Neutrophil (primary cell): ENCODE results near the gene TMEM229A.
"Not testable (repeated sequence)": the region's sequence is repeated elsewhere in the genome, so short reads cannot be mapped to it uniquely, and the experiment has no call there.

Source experiments
- H3K27ac ChIP-seq: fragments of 200-600 bp; sonication (generic); 2 replicates; pipeline ENCODE4 v1.5.1; 2016; ENCODE audit warnings: mild to moderate bottlenecking, moderate library complexity
- H3K27me3 ChIP-seq: fragments of 200-600 bp; sonication (generic); 2 replicates; pipeline ENCODE4 v1.6.0; 2016; ENCODE audit warnings: mild to moderate bottlenecking
- H3K36me3 ChIP-seq: fragments of 200-600 bp; sonication (generic); 2 replicates; pipeline ENCODE4 v1.5.1; 2017
- H3K4me1 ChIP-seq, 2 experiments: fragments of 200-600 bp in 1 of 2; sonication (generic) in 1 of 2; 1 replicate in 1 of 2; 2 replicates in 1 of 2; pipeline versions ENCODE4 v1.5.1 to v1.6.1; 2013 to 2016; ENCODE audit warnings: low read depth in 1 of 2, low read length in 1 of 2, mild to moderate bottlenecking in 1 of 2, moderate library complexity in 1 of 2; ENCODE audit not compliant: control insufficient read depth in 1 of 2, insufficient read depth in 1 of 2
- H3K4me3 ChIP-seq, 2 experiments: fragments of 200-600 bp in 1 of 2; sonication (generic) in 1 of 2; 1 replicate in 1 of 2; 2 replicates in 1 of 2; pipeline ENCODE4 v1.5.1; 2013 to 2016; ENCODE audit warnings: low read depth in 1 of 2, low read length in 1 of 2, mild to moderate bottlenecking in 1 of 2, moderate library complexity in 1 of 2
- H3K9me3 ChIP-seq: fragments of 200-600 bp; sonication (generic); 2 replicates; pipeline ENCODE4 v1.5.1; 2016
- TF ChIP-seq, protein P1 (sequence below): fragments of 200-600 bp; sonication (generic); IDR thresholded peaks from 2 replicates; pipeline ENCODE4 v1.5.1; 2016; ENCODE audit warnings: antibody characterized with exemption

Gene TMEM229A

DNA sequence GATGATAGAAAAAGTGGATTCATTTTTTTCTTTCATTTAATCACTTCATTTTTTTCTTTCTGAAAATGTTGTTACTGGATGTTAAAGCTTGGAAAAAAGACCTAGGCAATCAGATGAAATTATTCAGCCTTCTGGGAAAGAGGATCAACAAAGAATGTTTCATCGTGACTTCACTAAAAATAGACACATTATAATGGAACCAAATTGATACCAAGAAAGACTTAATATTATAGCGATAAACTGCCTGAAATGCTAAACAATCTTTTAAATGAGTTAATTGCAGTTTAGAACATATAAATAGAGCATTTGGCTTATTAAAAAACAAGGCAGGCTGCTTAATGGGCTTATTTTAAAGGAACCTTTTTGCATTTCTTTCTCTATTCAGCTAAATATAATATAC is 25.6 kb upstream of the TMEM229A start:
- H3K9me3 ChIP-seq: no peaks in the 10 kb centered on the region
- no peaks in the 10 kb centered on the region for H3K4me1 ChIP-seq
- no peaks in the 10 kb centered on the region for H3K36me3 ChIP-seq
- TF ChIP-seq, protein P1, sequence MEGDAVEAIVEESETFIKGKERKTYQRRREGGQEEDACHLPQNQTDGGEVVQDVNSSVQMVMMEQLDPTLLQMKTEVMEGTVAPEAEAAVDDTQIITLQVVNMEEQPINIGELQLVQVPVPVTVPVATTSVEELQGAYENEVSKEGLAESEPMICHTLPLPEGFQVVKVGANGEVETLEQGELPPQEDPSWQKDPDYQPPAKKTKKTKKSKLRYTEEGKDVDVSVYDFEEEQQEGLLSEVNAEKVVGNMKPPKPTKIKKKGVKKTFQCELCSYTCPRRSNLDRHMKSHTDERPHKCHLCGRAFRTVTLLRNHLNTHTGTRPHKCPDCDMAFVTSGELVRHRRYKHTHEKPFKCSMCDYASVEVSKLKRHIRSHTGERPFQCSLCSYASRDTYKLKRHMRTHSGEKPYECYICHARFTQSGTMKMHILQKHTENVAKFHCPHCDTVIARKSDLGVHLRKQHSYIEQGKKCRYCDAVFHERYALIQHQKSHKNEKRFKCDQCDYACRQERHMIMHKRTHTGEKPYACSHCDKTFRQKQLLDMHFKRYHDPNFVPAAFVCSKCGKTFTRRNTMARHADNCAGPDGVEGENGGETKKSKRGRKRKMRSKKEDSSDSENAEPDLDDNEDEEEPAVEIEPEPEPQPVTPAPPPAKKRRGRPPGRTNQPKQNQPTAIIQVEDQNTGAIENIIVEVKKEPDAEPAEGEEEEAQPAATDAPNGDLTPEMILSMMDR: no peak
- H3K27ac ChIP-seq: no peak overlapping the region
- no peaks in the 10 kb centered on the region for H3K27me3 ChIP-seq
- no peak overlapping the region for H3K4me3 ChIP-seq

- no peak overlapping the region for H3K27ac ChIP-seq
- no peaks in the 10 kb centered on the region for H3K4me1 ChIP-seq
- H3K27me3 ChIP-seq: no peaks in the 10 kb centered on the region
- TF ChIP-seq, protein P1: no peak
- no peak overlapping the region for H3K4me3 ChIP-seq
- H3K36me3 ChIP-seq: no peaks in the 10 kb centered on the region
- H3K9me3 ChIP-seq: no peaks in the 10 kb centered on the region
These were observed 25.0 kb upstream of the TMEM229A start for GRCh38 chr7:124057872-124058271.

DNA sequence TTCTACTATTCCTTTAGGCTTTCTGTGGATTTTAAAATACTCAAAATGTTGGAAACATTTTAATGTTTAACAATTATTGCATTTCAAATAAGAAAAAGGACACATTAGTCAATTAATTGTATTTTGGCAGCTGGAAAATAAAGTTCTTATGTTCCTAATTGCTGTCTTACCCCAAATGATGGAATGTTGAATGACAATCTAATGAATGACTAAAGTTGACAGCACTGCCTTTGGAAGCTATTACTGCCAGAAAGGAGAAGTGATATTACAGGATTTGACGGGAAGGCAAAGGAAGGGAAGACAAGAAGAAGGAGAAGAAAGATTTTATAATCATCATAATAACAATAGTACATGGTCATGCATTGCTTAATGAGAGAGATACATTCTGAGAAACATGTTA is 23.4 kb upstream of the TMEM229A start:
- Histone ChIP-seq H3K27me3 (no peaks in the 10 kb centered on the region), H3K4me1 (no peaks in the 10 kb centered on the region), H3K36me3 (no peaks in the 10 kb centered on the region), H3K27ac (no peak overlapping the region), H3K4me3 (no peak overlapping the region), H3K9me3 (no peaks in the 10 kb centered on the region)
- TF ChIP-seq, protein P1: no peak

- Histone ChIP-seq H3K9me3 (no peaks in the 10 kb centered on the region), H3K4me1 (no peaks in the 10 kb centered on the region), H3K36me3 (no peaks in the 10 kb centered on the region), H3K27me3 (no peaks in the 10 kb centered on the region), H3K4me3 (no peak overlapping the region), H3K27ac (no peak overlapping the region)
- TF ChIP-seq, protein P1: no peak
These were observed 19.0 kb upstream of the TMEM229A start for GRCh38 chr7:124051681-124052377.

GRCh38 chr7:124042826-124043225 is 10.0 kb upstream of the TMEM229A start:
- Histone ChIP-seq H3K27ac (no peak overlapping the region), H3K9me3 (no peaks in the 10 kb centered on the region), H3K4me3 (no peak overlapping the region), H3K4me1 (no peaks in the 10 kb centered on the region), H3K27me3 (no peaks in the 10 kb centered on the region), H3K36me3 (no peaks in the 10 kb centered on the region)
- TF ChIP-seq, protein P1: no peak

- Histone ChIP-seq H3K4me3 (no peak overlapping the region), H3K9me3 (no peaks in the 10 kb centered on the region), H3K27me3 (peaks cover 3% of the 10 kb centered on the region), H3K4me1 (no peaks in the 10 kb centered on the region), H3K36me3 (no peaks in the 10 kb centered on the region), H3K27ac (no peak overlapping the region)
- TF ChIP-seq, protein P1: no peak
These were observed 8.6 kb upstream of the TMEM229A start for GRCh38 chr7:124041439-124041838.

GRCh38 chr7:124037902-124038301 is 5.0 kb upstream of the TMEM229A start:
- H3K36me3 ChIP-seq, H3K4me1 ChIP-seq: not testable (repeated sequence)

More at GRCh38 chr7:124037902-124038301, 5.0 kb upstream of the TMEM229A start:
- H3K4me3 ChIP-seq, H3K9me3 ChIP-seq, H3K27ac ChIP-seq: not testable (repeated sequence)
- H3K27me3 ChIP-seq: peaks cover 38% of the 10 kb centered on the region
